Measurements from ENCODE around the gene CCDC124. TPM values are rescaled to one million over a fixed set of nuclear protein-coding genes. Genes with fewer than 3 reads are reported as not detected.

CCDC124 gene
- total and polyA plus RNA-seq, 4 donors = 15.8 to 59.3 (median 32.1) TPM

DNA sequence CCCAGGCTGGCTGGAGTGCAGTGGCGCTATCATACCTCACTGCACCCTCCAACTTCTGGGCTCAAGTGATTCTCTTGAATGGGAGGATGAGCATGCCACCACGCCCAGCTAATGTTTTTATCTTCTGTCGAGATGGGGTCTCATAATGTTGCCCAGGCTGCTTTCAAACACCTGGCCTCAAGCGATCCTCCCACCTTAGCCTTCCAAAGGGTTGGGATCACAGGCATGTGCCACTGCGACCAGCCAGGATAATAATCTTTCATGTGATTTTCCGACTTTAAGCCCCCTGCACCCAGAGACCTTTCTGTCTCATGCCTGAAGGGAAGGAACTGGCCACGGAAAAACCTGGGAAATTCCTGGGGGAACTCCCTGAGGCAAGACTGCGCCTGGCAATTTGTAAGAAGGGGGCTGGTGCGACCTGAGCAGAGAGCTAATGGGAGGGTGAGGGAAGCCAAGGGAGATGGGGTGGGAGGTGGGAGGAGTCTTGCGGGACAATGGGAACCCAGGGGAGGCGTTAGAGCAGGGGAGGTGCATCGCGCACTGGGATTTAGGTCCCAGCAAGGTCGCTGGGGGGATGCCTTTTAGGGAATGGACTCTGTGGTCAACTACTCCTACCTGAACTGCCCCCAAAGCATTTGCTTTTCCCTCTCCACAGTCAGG is 1.2 kb upstream of the CCDC124 start:
- Histone ChIP-seq H3K9me3 (ENCODE audit: control insufficient read depth in 4 of 4, low read length in 3 of 4) (no peaks in the 10 kb centered on the region), H3K27me3 (ENCODE audit: control insufficient read depth in 4 of 4, insufficient read depth in 4 of 4, low read length in 3 of 4) (no peaks in the 10 kb centered on the region), H3K9ac (ENCODE audit: low read depth in 1 of 2, low read length in 2 of 2) (no peak overlapping the region), H3K4me1 (ENCODE audit: control insufficient read depth in 4 of 4, insufficient read depth in 4 of 4, low read length in 3 of 4) (peaks cover 4 to 19% (median 10%) of the 10 kb centered on the region in 4 donors), H3K27ac (ENCODE audit: low read depth in 1 of 2, low read length in 2 of 2) (no peak overlapping the region), H3K4me3 (ENCODE audit: low read depth in 1 of 3, low read length in 3 of 3) (no peak overlapping the region), H3K36me3 (ENCODE audit: control insufficient read depth in 4 of 4, insufficient read depth in 3 of 4, low read depth in 1 of 4, low read length in 3 of 4) (peaks cover 0 to 3% (median 2%) of the 10 kb centered on the region in 4 donors)
- DNase-seq (ENCODE audit: low spot score) = no peak
- 37% methylated on average over 14 of the region's 14 CpGs for WGBS
- no peak for TF ChIP-seq FOXA2 (IDR thresholded peaks at IDR 0.05)
- no peak for TF ChIP-seq NR2F2 (IDR thresholded peaks at IDR 0.05)
- no peak for TF ChIP-seq HNF4G (IDR thresholded peaks at IDR 0.05)
- no peak for TF ChIP-seq RXRA (IDR thresholded peaks at IDR 0.05)
- TF ChIP-seq, protein P1, sequence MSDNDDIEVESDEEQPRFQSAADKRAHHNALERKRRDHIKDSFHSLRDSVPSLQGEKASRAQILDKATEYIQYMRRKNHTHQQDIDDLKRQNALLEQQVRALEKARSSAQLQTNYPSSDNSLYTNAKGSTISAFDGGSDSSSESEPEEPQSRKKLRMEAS (IDR thresholded peaks at IDR 0.05) = no peak
- TF ChIP-seq, protein P2, sequence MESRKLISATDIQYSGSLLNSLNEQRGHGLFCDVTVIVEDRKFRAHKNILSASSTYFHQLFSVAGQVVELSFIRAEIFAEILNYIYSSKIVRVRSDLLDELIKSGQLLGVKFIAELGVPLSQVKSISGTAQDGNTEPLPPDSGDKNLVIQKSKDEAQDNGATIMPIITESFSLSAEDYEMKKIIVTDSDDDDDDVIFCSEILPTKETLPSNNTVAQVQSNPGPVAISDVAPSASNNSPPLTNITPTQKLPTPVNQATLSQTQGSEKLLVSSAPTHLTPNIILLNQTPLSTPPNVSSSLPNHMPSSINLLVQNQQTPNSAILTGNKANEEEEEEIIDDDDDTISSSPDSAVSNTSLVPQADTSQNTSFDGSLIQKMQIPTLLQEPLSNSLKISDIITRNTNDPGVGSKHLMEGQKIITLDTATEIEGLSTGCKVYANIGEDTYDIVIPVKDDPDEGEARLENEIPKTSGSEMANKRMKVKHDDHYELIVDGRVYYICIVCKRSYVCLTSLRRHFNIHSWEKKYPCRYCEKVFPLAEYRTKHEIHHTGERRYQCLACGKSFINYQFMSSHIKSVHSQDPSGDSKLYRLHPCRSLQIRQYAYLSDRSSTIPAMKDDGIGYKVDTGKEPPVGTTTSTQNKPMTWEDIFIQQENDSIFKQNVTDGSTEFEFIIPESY (IDR thresholded peaks at IDR 0.05) = no peak
- TF ChIP-seq SP1 (IDR thresholded peaks at IDR 0.05) = no peak
- no peak for TF ChIP-seq YY1 (IDR thresholded peaks at IDR 0.05)

DNA sequence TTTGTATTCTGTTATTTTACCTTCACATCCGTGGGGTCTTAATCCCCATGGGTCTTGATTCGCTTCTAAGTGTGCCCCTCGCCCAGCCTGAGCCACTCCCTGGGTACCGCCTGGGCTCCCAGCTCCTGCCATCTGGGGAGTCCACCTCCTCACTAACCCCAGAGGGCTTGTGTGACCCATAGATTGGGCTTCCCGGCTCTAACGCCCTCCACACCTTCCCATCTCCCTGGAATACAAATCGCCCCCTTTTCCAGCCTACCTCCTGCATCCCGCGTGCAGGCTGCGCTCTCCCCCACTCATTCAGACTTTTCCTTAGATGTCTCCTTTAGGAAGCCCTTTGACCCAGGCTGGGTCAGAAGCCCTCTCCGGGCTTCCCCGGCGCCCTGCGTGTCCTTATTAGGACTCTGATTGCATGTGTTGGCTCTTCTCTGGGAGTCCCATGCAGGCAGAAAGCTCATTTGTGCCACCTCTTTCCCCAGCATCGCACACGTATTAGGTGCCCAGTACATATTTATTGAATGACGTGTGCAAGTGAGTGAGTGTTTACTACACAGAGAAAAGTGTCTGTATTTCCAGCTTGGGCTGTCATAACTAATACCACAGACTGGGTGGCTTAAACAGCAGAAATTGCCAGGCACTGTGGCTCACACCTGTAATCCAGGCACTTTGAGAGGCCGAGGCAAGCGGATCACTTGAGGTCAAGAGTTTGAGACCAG is 757 bp downstream of the CCDC124 start:
- H3K36me3 ChIP-seq (ENCODE audit: control insufficient read depth in 4 of 4, insufficient read depth in 3 of 4, low read depth in 1 of 4, low read length in 3 of 4) = peaks cover 0 to 5% (median 2%) of the 10 kb centered on the region in 4 donors
- no peaks in the 10 kb centered on the region for H3K27me3 ChIP-seq (ENCODE audit: control insufficient read depth in 4 of 4, insufficient read depth in 4 of 4, low read length in 3 of 4)
- H3K27ac ChIP-seq (ENCODE audit: low read depth in 1 of 2, low read length in 2 of 2) = peak overlapping the region in 1 of 2 donors; percentile 79
- peaks cover 4 to 19% (median 10%) of the 10 kb centered on the region in 4 donors for H3K4me1 ChIP-seq (ENCODE audit: control insufficient read depth in 4 of 4, insufficient read depth in 4 of 4, low read length in 3 of 4)
- no peak for DNase-seq (ENCODE audit: low spot score)
- TF ChIP-seq RAD21 (IDR thresholded peaks at IDR 0.05) = no peak
- TF ChIP-seq TAF1 (conservative IDR thresholded peaks at IDR 0.05) = no peak
- no peak for TF ChIP-seq JUND (IDR thresholded peaks at IDR 0.05)
- H3K9me3 ChIP-seq (ENCODE audit: control insufficient read depth in 4 of 4, low read length in 3 of 4) = no peaks in the 10 kb centered on the region
- H3K9ac ChIP-seq (ENCODE audit: low read depth in 1 of 2, low read length in 2 of 2) = peak overlapping the region; percentile 77 to 78
- 21% methylated on average over 19 of the region's 19 CpGs for WGBS
- peak overlapping the region; percentile 71 to 81 (median 76) for H3K4me3 ChIP-seq (ENCODE audit: low read depth in 1 of 3, low read length in 3 of 3)

DNA sequence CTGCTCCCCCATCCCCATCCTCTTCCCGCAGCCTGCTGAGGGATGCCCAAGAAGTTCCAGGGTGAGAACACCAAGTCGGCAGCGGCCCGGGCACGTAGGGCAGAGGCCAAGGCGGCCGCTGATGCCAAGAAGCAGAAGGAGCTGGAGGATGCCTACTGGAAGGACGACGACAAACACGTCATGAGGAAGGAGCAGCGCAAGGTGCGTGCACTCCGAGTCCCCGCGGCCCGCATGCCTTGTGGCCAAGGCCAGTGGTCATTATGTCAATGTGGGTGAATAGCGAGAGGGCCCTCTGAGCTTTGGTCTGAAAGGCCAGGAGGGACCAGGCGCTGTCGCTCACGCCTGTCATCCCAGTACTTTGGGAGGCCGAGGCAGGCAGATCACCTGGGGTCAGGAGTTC is 3.6 kb downstream of the CCDC124 start:
- Histone ChIP-seq H3K27me3 (ENCODE audit: control insufficient read depth in 4 of 4, insufficient read depth in 4 of 4, low read length in 3 of 4) (no peaks in the 10 kb centered on the region), H3K9ac (ENCODE audit: low read depth in 1 of 2, low read length in 2 of 2) (no peak overlapping the region), H3K4me3 (ENCODE audit: low read depth in 1 of 3, low read length in 3 of 3) (no peak overlapping the region), H3K27ac (ENCODE audit: low read depth in 1 of 2, low read length in 2 of 2) (no peak overlapping the region), H3K9me3 (ENCODE audit: control insufficient read depth in 4 of 4, low read length in 3 of 4) (no peaks in the 10 kb centered on the region), H3K4me1 (ENCODE audit: control insufficient read depth in 4 of 4, insufficient read depth in 4 of 4, low read length in 3 of 4) (peaks cover 4 to 19% (median 10%) of the 10 kb centered on the region in 4 donors), H3K36me3 (ENCODE audit: control insufficient read depth in 4 of 4, insufficient read depth in 3 of 4, low read depth in 1 of 4, low read length in 3 of 4) (peaks cover 0 to 9% (median 3%) of the 10 kb centered on the region in 4 donors)
- no peak for DNase-seq (ENCODE audit: low spot score)
- 90% methylated on average over 21 of the region's 21 CpGs for WGBS
- TF ChIP-seq, protein P3, sequence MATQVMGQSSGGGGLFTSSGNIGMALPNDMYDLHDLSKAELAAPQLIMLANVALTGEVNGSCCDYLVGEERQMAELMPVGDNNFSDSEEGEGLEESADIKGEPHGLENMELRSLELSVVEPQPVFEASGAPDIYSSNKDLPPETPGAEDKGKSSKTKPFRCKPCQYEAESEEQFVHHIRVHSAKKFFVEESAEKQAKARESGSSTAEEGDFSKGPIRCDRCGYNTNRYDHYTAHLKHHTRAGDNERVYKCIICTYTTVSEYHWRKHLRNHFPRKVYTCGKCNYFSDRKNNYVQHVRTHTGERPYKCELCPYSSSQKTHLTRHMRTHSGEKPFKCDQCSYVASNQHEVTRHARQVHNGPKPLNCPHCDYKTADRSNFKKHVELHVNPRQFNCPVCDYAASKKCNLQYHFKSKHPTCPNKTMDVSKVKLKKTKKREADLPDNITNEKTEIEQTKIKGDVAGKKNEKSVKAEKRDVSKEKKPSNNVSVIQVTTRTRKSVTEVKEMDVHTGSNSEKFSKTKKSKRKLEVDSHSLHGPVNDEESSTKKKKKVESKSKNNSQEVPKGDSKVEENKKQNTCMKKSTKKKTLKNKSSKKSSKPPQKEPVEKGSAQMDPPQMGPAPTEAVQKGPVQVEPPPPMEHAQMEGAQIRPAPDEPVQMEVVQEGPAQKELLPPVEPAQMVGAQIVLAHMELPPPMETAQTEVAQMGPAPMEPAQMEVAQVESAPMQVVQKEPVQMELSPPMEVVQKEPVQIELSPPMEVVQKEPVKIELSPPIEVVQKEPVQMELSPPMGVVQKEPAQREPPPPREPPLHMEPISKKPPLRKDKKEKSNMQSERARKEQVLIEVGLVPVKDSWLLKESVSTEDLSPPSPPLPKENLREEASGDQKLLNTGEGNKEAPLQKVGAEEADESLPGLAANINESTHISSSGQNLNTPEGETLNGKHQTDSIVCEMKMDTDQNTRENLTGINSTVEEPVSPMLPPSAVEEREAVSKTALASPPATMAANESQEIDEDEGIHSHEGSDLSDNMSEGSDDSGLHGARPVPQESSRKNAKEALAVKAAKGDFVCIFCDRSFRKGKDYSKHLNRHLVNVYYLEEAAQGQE (IDR thresholded peaks at IDR 0.05) = no peak
- TF ChIP-seq RXRA (IDR thresholded peaks at IDR 0.05) = no peak
- TF ChIP-seq, protein P4, sequence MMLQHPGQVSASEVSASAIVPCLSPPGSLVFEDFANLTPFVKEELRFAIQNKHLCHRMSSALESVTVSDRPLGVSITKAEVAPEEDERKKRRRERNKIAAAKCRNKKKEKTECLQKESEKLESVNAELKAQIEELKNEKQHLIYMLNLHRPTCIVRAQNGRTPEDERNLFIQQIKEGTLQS (IDR thresholded peaks at IDR 0.05) = no peak
- TF ChIP-seq, protein P1 (IDR thresholded peaks at IDR 0.05) = no peak
- TF ChIP-seq EGR1 (IDR thresholded peaks at IDR 0.05; ENCODE audit: low read depth in 2 of 2) = no peak
- no peak for TF ChIP-seq FOXA1 (IDR thresholded peaks at IDR 0.05)
- TF ChIP-seq GABPA (IDR thresholded peaks at IDR 0.05 in 1 of 2, conservative IDR thresholded peaks at IDR 0.05 in 1 of 2) = no peak
- TF ChIP-seq YY1 (IDR thresholded peaks at IDR 0.05) = no peak
- no peak for TF ChIP-seq FOXA2 (IDR thresholded peaks at IDR 0.05)
- no peak for TF ChIP-seq NR2F2 (IDR thresholded peaks at IDR 0.05)
- TF ChIP-seq HNF4G (IDR thresholded peaks at IDR 0.05) = no peak
- TF ChIP-seq, protein P2 (IDR thresholded peaks at IDR 0.05) = no peak
- no peak for TF ChIP-seq RAD21 (IDR thresholded peaks at IDR 0.05)
- TF ChIP-seq HNF4A (conservative IDR thresholded peaks at IDR 0.05) = no peak
- no peak for TF ChIP-seq TAF1 (conservative IDR thresholded peaks at IDR 0.05)
- TF ChIP-seq JUND (IDR thresholded peaks at IDR 0.05) = no peak

Measured in liver (tissue), 9 donors.